WTC11 (cell line): ENCODE measurements around the gene SIPA1L2.
"Not testable (repeated sequence)": the region's sequence is repeated elsewhere in the genome, so short reads cannot be mapped to it uniquely, and the experiment has no call there.

Experiments used
- ATF6 ChIP-seq: sonication (generic); formaldehyde crosslinking; IDR thresholded peaks from 2 replicates; pipeline ENCODE4 v1.8.1; 2023; ENCODE audit warnings: mild to moderate bottlenecking, missing genetic modification reagents
- CTCF ChIP-seq: fragments of 200-600 bp; IDR thresholded peaks from 2 replicates; pipeline ENCODE4 v1.8.0; 2022; ENCODE audit warnings: antibody characterized with exemption
- E2F1 ChIP-seq: sonication (generic); formaldehyde crosslinking; IDR thresholded peaks from 2 replicates; pipeline ENCODE4 v1.8.0; 2022; ENCODE audit warnings: mild to moderate bottlenecking, missing genetic modification reagents
- E2F4 ChIP-seq: sonication (generic); formaldehyde crosslinking; IDR thresholded peaks from 2 replicates; pipeline ENCODE4 v1.8.1; 2022; ENCODE audit warnings: low read depth, mild to moderate bottlenecking, moderate library complexity, missing genetic modification reagents, borderline replicate concordance
- IRF1 ChIP-seq: sonication (generic); formaldehyde crosslinking; IDR thresholded peaks from 2 replicates; pipeline ENCODE4 v1.8.0; 2023; ENCODE audit warnings: missing genetic modification reagents
- NFE2L1 ChIP-seq: sonication (generic); formaldehyde crosslinking; IDR thresholded peaks from 2 replicates; pipeline ENCODE4 v1.8.1; 2023; ENCODE audit warnings: missing genetic modification reagents
- PRDM15 ChIP-seq: sonication (generic); formaldehyde crosslinking; IDR thresholded peaks from 2 replicates; pipeline ENCODE4 v1.8.0; 2022; ENCODE audit warnings: missing genetic modification reagents
- SMAD3 ChIP-seq: sonication (generic); formaldehyde crosslinking; IDR thresholded peaks from 2 replicates; pipeline ENCODE4 v1.8.0; 2022; ENCODE audit warnings: missing genetic modification reagents, mild to moderate bottlenecking, borderline replicate concordance
- ZNF121 ChIP-seq: sonication (generic); formaldehyde crosslinking; IDR thresholded peaks from 2 replicates; pipeline ENCODE4 v1.8.0; 2023; ENCODE audit warnings: missing genetic modification reagents
- ZNF219 ChIP-seq: sonication (generic); formaldehyde crosslinking; IDR thresholded peaks from 2 replicates; pipeline ENCODE4 v1.8.0; 2023; ENCODE audit warnings: missing genetic modification reagents, mild to moderate bottlenecking, borderline replicate concordance
- ZSCAN18 ChIP-seq: fragments of 250-450 bp; sonication (Bioruptor Pico); IDR thresholded peaks from 2 replicates; pipeline ENCODE4 v2.1.2; 2022; ENCODE audit warnings: mild to moderate bottlenecking, moderate library complexity

GRCh38 chr1:232610902-232611745 is 18.8 kb downstream of the SIPA1L2 start:
- TF ChIP-seq E2F4 (CRISPR knock-in tag); ZNF219 (CRISPR knock-in tag); PRDM15 (CRISPR knock-in tag); CTCF; ATF6; IRF1 (CRISPR knock-in tag); ZSCAN18 (CRISPR knock-in tag); E2F1 (CRISPR knock-in tag); ZNF121 (CRISPR knock-in tag); SMAD3 (CRISPR knock-in tag); NFE2L1: not testable (repeated sequence)
